GM12864 (cell line): ENCODE results near the gene TTC31.
A peak's percentile ranks its signal among the peaks of the same experiment; 100 is the strongest.

Experiments
- DNase-seq: peaks from one replicate; pipeline ENCODE4 v3.0.0-alpha.2; 2011; ENCODE audit warnings: low read depth
- H3K4me3 ChIP-seq: 2 replicates; pipeline ENCODE4 v1.5.1; 2011; ENCODE audit warnings: mild to moderate bottlenecking, low read depth, low read length, control low read depth
- CTCF ChIP-seq: IDR thresholded peaks from 2 replicates; pipeline ENCODE4 v1.5.1; 2011; ENCODE audit warnings: low read depth, mild to moderate bottlenecking, moderate library complexity, low read length, control low read depth, inconsistent platforms; ENCODE audit errors: missing control alignments

The TTC31 gene

GRCh38 chr2:74504591-74504990, 21.7 kb downstream of the TTC31 start:
- no peak overlapping the region for H3K4me3 ChIP-seq
- no peak for DNase-seq
- no peak for TF ChIP-seq CTCF

- no peak overlapping the region for H3K4me3 ChIP-seq
- no peak for DNase-seq
- TF ChIP-seq CTCF: no peak
These were observed 22.8 kb downstream of the TTC31 start for GRCh38 chr2:74505448-74506246.

- H3K4me3 ChIP-seq: peak within 1 kb of the TSS; percentile 79
- peak; percentile 57 for TF ChIP-seq CTCF
- DNase-seq: peak; percentile 96
These were observed 24.5 kb downstream of the TTC31 start, which contains the start of gene PCGF1 for GRCh38 chr2:74507145-74507925. Gene PCGF1, minus strand, starts transcription at chr2:74507695. Its CDS starts 27 bp downstream, at chr2:74507668.

GRCh38 chr2:74507926-74508520, 25.1 kb downstream of the TTC31 start:
- peak overlapping the region; percentile 79 for H3K4me3 ChIP-seq
- no peak for TF ChIP-seq CTCF
- no peak for DNase-seq

- no peak overlapping the region for H3K4me3 ChIP-seq
- no peak for DNase-seq
- TF ChIP-seq CTCF: no peak
These were observed 27.4 kb downstream of the TTC31 start for GRCh38 chr2:74510272-74510671.

- no peak for DNase-seq
- no peak for TF ChIP-seq CTCF
These were observed 28.5 kb downstream of the TTC31 start for GRCh38 chr2:74511104-74511989.

More at GRCh38 chr2:74511104-74511989, 28.5 kb downstream of the TTC31 start:
- no peak overlapping the region for H3K4me3 ChIP-seq
